B cell (primary cell): ENCODE data around the gene KRT4. TPM values are rescaled to one million over a fixed set of nuclear protein-coding genes. Genes with fewer than 3 reads are reported as not detected.

Experiments used
- ATAC-seq: fragments of 200-7000 bp; cut with Tn5 transposase; one replicate; pipeline ENCODE4 v1.10.0; 2021; ENCODE audit warnings: low read depth, mild to moderate bottlenecking, moderate number of reproducible peaks, moderate library complexity
- CTCF ChIA-PET: fragments of 350-600 bp; sonication (Branson Sonifier 250); formaldehyde crosslinking; loops from one replicate; lab custom pipeline; 2021; ENCODE audit warnings: antibody characterized with exemption, inconsistent platforms; lab: Charles Lee
- POLR2A ChIA-PET: fragments of 350-600 bp; sonication (Branson Sonifier 250); formaldehyde crosslinking; loops from one replicate; lab custom pipeline; 2021; ENCODE audit warnings: antibody characterized with exemption; lab: Charles Lee
- DNase-seq: peaks from one replicate; pipeline ENCODE4 v3.0.0; 2013
- H2AFZ ChIP-seq: 2 replicates; pipeline ENCODE4 v1.6.1; 2012; ENCODE audit warnings: mild to moderate bottlenecking, low read depth, low read length; ENCODE audit not compliant: insufficient read depth, poor library complexity, severe bottlenecking
- H3K27ac ChIP-seq, 2 donors: 1 replicate in 1 of 2; 2 replicates in 1 of 2; pipeline ENCODE4 v1.5.1; 2012 to 2013; ENCODE audit warnings: low read length in 2 of 2, mild to moderate bottlenecking in 2 of 2, moderate library complexity in 1 of 2
- H3K27me3 ChIP-seq, 4 experiments: fragments of 200-600 bp in 1 of 4; sonication (generic) in 1 of 4; replicated peaks in 1 of 4; 1 replicate in 2 of 4; 2 replicates in 2 of 4; pipeline versions ENCODE4 v1.6.1 to v1.7.0; 2013 to 2016; ENCODE audit warnings: low read length in 3 of 4, mild to moderate bottlenecking in 2 of 4, mixed read lengths in 1 of 4, moderate library complexity in 1 of 4; ENCODE audit not compliant: insufficient read depth in 4 of 4, control insufficient read depth in 3 of 4; ENCODE audit errors: control extremely low read depth in 1 of 4
- H3K36me3 ChIP-seq, 2 experiments: replicated peaks in 1 of 2; 1 replicate in 1 of 2; 2 replicates in 1 of 2; pipeline versions ENCODE4 v1.6.1 to v1.7.1; 2013; ENCODE audit warnings: low read length in 1 of 2; ENCODE audit not compliant: insufficient read depth in 2 of 2, control insufficient read depth in 1 of 2; ENCODE audit errors: control extremely low read depth in 1 of 2, extremely low read depth in 1 of 2
- H3K4me1 ChIP-seq, 2 donors: fragments of 200-600 bp in 1 of 2; sonication (generic) in 1 of 2; 1 replicate in 1 of 2; 2 replicates in 1 of 2; pipeline versions ENCODE4 v1.5.1 to v1.6.1; 2013 to 2017; ENCODE audit warnings: low read length in 2 of 2; ENCODE audit not compliant: control insufficient read depth in 2 of 2, insufficient read depth in 2 of 2
- H3K4me2 ChIP-seq: replicated peaks from 2 replicates; pipeline ENCODE3; 2012; ENCODE audit warnings: mild to moderate bottlenecking, low read depth, low read length; ENCODE audit not compliant: poor library complexity, severe bottlenecking
- H3K4me3 ChIP-seq, 5 experiments: fragments of 200-600 bp in 1 of 5; sonication (generic) in 1 of 5; 1 replicate in 3 of 5; 2 replicates in 2 of 5; pipeline versions ENCODE4 v1.5.1 to v1.7.0; 2011 to 2016; ENCODE audit warnings: low read length in 4 of 5, mild to moderate bottlenecking in 4 of 5, low read depth in 2 of 5, control low read depth in 1 of 5, moderate library complexity in 1 of 5; ENCODE audit not compliant: insufficient read depth in 1 of 5; ENCODE audit errors: control extremely low read depth in 1 of 5, extremely low read depth in 1 of 5
- H3K79me2 ChIP-seq: fragments of 200-600 bp; sonication (generic); one replicate; pipeline ENCODE4 v1.6.0; 2016; ENCODE audit warnings: low read length; ENCODE audit not compliant: control insufficient read depth, insufficient read depth
- H3K9ac ChIP-seq: fragments of 200-600 bp; sonication (generic); 2 replicates; pipeline ENCODE4 v1.6.1; 2017; ENCODE audit warnings: mild to moderate bottlenecking, low read length, moderate library complexity
- H3K9me3 ChIP-seq, 3 donors: one replicate each; pipeline versions ENCODE4 v1.6.1 to v1.7.1; 2013; ENCODE audit warnings: low read length in 2 of 3; ENCODE audit not compliant: control insufficient read depth in 2 of 3, insufficient read depth in 1 of 3; ENCODE audit errors: control extremely low read depth in 1 of 3
- H4K20me1 ChIP-seq: 2 replicates; pipeline ENCODE4 v1.6.0; 2012; ENCODE audit warnings: mild to moderate bottlenecking, low read length; ENCODE audit not compliant: insufficient read depth, control insufficient read depth, poor library complexity, severe bottlenecking
- H3K27ac Mint-ChIP-seq: one replicate; pipeline ENCODE4 v1.8.0; 2021; ENCODE audit warnings: mixed read lengths
- H3K27me3 Mint-ChIP-seq: one replicate; pipeline ENCODE4 v1.8.0; 2021; ENCODE audit warnings: mixed read lengths
- H3K4me1 Mint-ChIP-seq: one replicate; pipeline ENCODE4 v1.8.0; 2021; ENCODE audit warnings: mixed read lengths
- H3K4me3 Mint-ChIP-seq: one replicate; pipeline ENCODE4 v1.8.0; 2021; ENCODE audit warnings: mixed read lengths
- H3K9me3 Mint-ChIP-seq: one replicate; pipeline ENCODE4 v1.8.0; 2022; ENCODE audit warnings: mixed read lengths; ENCODE audit not compliant: insufficient read depth
- CTCF ChIP-seq: fragments of 200-600 bp; IDR thresholded peaks from one replicate; pipeline ENCODE4 v1.8.0; 2022; ENCODE audit warnings: antibody characterized with exemption, mild to moderate bottlenecking
- EZH2 ChIP-seq: IDR thresholded peaks from 2 replicates; pipeline ENCODE4 v1.6.1; 2012; ENCODE audit warnings: borderline replicate concordance, low read depth, mild to moderate bottlenecking, moderate library complexity, low read length; ENCODE audit not compliant: insufficient read depth, poor library complexity, severe bottlenecking
- WGBS: methylation state at CpG from one replicate; pipeline ENCODE4 v1.1.5; 2013; ENCODE audit warnings: missing lambda C conversion rate; ENCODE audit not compliant: insufficient coverage; 5-methylcytosine and 5-hydroxymethylcytosine counted together
- intact Hi-C: fragments of 100-400 bp; cut with micrococcal nuclease; formaldehyde crosslinking; loops from one replicate; pipeline ENCODE4 v1.10.0; 2022
- polyA plus RNA-seq: library from polyadenylated mRNA; depleted of rRNA; stranded (reverse); fragments of >200 nt; gene quantifications from 2 replicates; pipeline ENCODE4 v1.2.3, GENCODE V29; 2012
- total RNA-seq, 2 donors: library from RNA; stranded (reverse); fragments of 120-200 nt in 1 of 2; gene quantifications; 1 replicate in 1 of 2; 2 replicates in 1 of 2; pipeline versions ENCODE4 v1.2.3 to v1.2.4, GENCODE V29; 2013 to 2022

KRT4 gene
- total and polyA plus RNA-seq, 2 donors (not counting 1 experiment from before 2014, with no cell fraction given): not detected

DNA sequence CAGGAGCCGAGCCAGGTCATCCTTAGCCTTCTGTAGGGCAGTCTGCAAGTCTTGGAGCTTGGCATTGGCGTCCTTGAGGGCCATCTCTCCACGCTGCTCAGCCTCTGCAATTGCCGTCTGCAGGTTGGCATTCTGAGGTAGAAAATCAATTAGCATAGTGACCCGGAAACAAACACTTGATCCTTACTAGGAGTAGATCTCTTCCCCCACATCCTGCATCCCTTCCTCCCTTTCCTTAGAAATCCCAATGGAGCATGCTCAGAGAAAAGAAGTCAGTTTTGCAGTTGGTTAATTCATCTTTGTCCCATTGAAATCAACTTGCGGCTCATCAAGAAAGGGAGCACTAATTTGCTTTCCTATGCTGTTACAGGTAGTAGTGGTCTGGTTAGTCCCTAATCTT lies 42.8 kb downstream of the KRT4 start:
- Histone ChIP-seq H2AFZ (no peak overlapping the region), H3K79me2 (no peaks in the 10 kb centered on the region), H3K9me3 (peaks cover 0 to 2% (median 0%) of the 10 kb centered on the region in 3 donors), H3K9ac (no peak overlapping the region), H3K27ac (no peak overlapping the region), H3K36me3 (no peaks in the 10 kb centered on the region), H3K27me3 (peaks cover 0 to 15% (median 0%) of the 10 kb centered on the region in 4 experiments), H4K20me1 (no peaks in the 10 kb centered on the region), H3K4me1 (no peaks in the 10 kb centered on the region), H3K4me2 (no peak overlapping the region), H3K4me3 (no peak overlapping the region)
- no peak overlapping the region for H3K27ac Mint-ChIP-seq
- ChIA-PET POLR2A (no interaction called here), CTCF (no interaction called here)
- H3K9me3 Mint-ChIP-seq: no peaks in the 10 kb centered on the region
- H3K27me3 Mint-ChIP-seq: peaks cover 29% of the 10 kb centered on the region
- no peak for ATAC-seq
- no peak for TF ChIP-seq EZH2
- no peak for TF ChIP-seq CTCF
- no peak overlapping the region for H3K4me3 Mint-ChIP-seq
- no peak for DNase-seq
- intact Hi-C loops: no loop called here
- 77% methylated on average over 4 of the region's 6 CpGs for WGBS
- no peaks in the 10 kb centered on the region for H3K4me1 Mint-ChIP-seq

DNA sequence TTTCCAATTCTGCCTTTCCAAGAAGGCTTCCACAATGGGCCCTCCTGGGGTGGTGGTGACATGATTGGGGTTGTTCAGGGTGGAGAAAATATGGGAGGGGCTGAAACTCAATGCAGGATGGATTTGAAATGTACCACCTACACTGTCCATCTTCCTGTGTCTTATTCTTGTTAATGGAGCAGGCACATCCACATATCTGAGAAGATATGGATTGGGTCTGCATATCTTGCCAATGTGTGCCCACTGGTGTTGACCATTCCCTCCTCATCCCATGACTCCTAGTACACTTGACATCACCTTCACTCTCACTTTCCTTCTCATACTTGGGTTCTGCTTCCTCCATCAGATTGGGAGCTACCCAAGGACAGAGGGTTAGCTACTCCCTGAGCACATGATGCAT lies 44.0 kb downstream of the KRT4 start:
- H3K36me3 ChIP-seq: no peaks in the 10 kb centered on the region
- H2AFZ ChIP-seq: no peak overlapping the region
- Mint-ChIP-seq H3K4me3 (no peak overlapping the region), H3K9me3 (no peaks in the 10 kb centered on the region), H3K27ac (no peak overlapping the region), H3K27me3 (peaks cover 23% of the 10 kb centered on the region), H3K4me1 (no peaks in the 10 kb centered on the region)
- POLR2A ChIA-PET: no interaction called here
- no peaks in the 10 kb centered on the region for H3K79me2 ChIP-seq
- H3K4me3 ChIP-seq: no peak overlapping the region
- DNase-seq: no peak
- H3K4me2 ChIP-seq: no peak overlapping the region
- intact Hi-C loops: no loop called here
- ATAC-seq: no peak
- TF ChIP-seq CTCF: no peak
- no peak for TF ChIP-seq EZH2
- no peaks in the 10 kb centered on the region for H3K4me1 ChIP-seq
- no peaks in the 10 kb centered on the region for H4K20me1 ChIP-seq
- CTCF ChIA-PET: no interaction called here
- H3K27me3 ChIP-seq: peaks cover 0 to 14% (median 0%) of the 10 kb centered on the region in 4 experiments
- H3K9me3 ChIP-seq: no peaks in the 10 kb centered on the region
- H3K27ac ChIP-seq: no peak overlapping the region
- no peak overlapping the region for H3K9ac ChIP-seq
